ENCODE results near the gene SCN8A.

- no peak for TF ChIP-seq CTCF (IDR thresholded peaks at IDR 0.05; ENCODE audit: insufficient read depth, low read length)
- no peak for TF ChIP-seq POLR2AphosphoS5 (IDR thresholded peaks at IDR 0.05; ENCODE audit: low read depth)
- TF ChIP-seq GABPA (IDR thresholded peaks at IDR 0.05; ENCODE audit: low read depth) = no peak
- TF ChIP-seq REST (IDR thresholded peaks at IDR 0.05; ENCODE audit: insufficient replicate concordance, low read depth) = no peak
- TF ChIP-seq SPI1 (IDR thresholded peaks at IDR 0.05; ENCODE audit: borderline replicate concordance, low read depth) = no peak
Measured at GRCh38 chr12:51589060-51589459, 2.0 kb upstream of the SCN8A start.

Measured in HL-60 (cell line).